Measurements from ENCODE around the gene WAPL.

- no peak for TF ChIP-seq CTCF (IDR thresholded peaks at IDR 0.05)
- TF ChIP-seq EZH2 (IDR thresholded peaks at IDR 0.05; ENCODE audit: borderline replicate concordance, insufficient read depth, low read depth, low read length, poor library complexity, severe bottlenecking): no peak
Measured at GRCh38 chr10:86504510-86504909, 17.1 kb downstream of the WAPL start.
